GM21723 (cell line): ENCODE measurements around the gene KIDINS220.

Source experiments
- ATAC-seq: cut with Tn5 transposase; IDR thresholded peaks from one replicate; pipeline ENCODE4 v1.9.1; 2021; ENCODE audit warnings: mild to moderate bottlenecking, moderate library complexity; ENCODE audit not compliant: unreplicated experiment

The KIDINS220 gene

DNA sequence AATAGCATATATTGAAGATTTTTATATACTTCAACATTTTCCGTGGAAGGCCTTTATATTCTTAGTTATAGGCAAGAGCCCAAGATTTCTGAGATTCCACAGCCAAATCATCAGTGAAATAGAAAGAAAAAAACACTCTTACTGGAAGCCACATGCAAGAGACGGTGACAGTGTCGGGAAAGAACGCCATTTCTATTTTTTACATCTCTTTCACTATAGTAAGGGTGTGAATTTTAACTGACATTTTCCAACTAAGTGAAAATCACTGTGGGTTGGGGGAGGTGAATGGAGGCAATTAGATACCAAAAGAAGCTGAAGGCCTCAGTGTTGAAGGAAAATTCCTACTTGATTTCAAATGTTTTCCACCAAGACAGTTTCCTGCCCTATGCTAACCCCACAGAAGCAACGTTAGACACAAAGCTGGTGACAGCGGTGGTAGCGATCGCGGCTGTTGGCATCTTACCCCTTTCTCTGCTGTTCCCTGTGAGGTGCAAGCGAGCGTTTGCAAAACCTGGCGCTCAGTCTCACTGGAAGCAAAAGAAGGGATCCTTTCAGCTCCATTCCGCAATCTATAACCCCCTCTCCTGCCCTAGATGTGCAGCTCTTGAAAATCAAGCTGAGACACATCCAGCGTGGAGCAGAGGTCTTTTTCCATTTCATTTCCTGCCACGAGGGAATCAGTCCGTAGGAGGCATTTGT is 135.6 kb downstream of the KIDINS220 start:
- ATAC-seq, result no peak

DNA sequence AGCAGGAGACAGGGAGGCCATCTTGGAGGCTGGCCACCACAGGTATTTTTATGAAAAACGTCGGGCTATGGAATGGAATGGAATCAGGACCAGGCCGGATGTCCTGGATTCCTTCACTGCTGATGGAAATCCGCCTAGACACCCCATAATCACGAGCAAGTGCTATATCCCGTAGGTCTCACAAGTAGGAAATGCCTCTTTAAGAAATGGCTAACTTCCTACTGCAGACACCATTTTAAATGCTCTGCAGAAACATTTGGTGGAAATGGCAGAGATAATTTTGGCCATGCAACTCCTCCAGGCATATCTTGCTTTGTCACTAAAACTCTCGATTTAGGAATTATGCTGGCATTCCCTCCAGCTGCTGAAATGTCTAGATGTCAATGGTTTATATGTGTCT is 137.6 kb downstream of the KIDINS220 start:
- ATAC-seq, result no peak

DNA sequence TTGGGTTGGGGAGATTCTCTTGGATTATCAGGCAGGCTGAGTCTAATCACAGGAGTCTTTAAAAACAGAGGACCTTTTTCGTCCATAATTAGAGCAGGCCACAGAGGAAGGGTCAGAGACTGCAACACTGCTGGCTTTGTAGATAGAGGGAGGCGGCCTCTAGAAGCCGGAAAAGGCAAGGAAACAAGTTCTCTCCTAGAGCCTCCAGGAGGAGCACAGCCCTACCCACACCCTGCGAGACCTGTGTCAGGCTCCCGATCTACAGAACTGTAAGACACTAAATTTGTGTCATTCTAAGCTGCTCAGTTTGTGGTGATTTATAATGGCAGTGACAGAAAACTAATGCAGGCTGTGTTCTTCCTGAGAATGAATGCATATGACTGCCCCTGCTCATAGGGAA is 140.2 kb downstream of the KIDINS220 start:
- ATAC-seq, result no peak

DNA sequence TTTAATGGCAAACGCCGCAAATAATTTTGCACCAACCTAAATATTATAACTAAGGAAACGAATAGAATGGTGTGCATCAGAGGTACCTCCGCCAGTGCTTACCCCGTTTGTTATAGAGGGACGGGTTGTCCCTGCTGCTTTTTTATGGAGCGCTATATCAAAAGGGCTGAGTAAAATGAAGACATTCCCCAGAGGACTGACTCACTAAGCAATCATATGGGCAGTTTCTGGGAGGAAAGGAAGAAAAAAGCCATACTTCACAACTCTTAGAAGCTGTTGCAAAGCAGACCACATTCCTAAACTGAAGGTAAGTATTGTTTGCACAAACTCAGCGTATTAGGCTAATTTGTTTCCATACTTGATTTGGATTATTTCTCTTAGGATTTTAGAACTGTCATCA is 142.7 kb downstream of the KIDINS220 start:
- ATAC-seq, result no peak

DNA sequence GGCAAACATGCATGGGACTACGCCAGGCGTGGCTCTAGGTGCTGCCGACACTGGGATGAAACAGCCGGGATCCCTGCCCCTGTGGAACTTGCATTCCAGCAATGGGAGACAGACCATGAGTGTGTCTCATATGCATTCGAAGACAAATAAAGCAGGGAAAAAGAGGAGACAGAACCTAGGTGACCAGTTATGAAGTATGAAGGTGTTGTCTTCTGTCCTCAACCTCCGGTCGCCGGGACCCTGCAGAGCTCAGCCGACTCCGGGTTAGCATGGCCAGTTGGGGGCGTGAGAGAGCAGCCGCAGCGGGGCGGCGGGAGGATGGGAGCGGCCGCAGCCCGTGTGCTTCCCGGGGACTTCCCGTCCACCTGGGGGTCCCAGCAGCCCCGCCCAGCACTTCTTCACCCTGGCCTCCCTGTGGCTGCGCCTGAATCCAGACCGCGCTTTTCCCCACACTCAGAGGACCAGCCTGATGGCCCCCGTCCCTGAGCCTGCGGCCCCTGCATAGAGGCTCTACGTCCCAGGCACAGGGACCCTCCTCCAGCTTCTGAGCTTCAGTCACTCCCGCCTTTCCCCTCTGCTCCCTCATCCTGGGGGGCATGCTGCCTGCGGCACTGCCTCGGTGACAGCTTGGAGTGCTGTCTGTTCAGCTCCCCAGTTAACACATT is 144.1 kb downstream of the KIDINS220 start:
- ATAC-seq, result no peak

DNA sequence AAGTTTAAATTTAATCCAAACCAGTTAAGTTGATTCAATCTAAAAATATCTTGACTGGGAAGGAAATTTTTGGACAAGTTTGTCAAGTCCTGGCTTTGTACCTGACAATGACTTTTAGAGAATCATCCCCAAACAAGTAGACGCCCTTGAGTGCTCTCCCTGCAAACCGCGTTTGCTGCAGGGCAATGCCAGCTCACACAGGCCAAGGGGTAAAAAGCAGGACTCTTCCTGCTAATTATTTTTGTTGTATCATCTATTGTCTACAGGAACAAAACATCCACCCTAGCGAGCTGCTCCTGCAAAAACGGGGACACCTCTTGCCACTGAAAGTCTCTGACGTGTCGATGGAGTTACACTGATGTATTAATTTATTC is 144.6 kb downstream of the KIDINS220 start:
- no peak for ATAC-seq

DNA sequence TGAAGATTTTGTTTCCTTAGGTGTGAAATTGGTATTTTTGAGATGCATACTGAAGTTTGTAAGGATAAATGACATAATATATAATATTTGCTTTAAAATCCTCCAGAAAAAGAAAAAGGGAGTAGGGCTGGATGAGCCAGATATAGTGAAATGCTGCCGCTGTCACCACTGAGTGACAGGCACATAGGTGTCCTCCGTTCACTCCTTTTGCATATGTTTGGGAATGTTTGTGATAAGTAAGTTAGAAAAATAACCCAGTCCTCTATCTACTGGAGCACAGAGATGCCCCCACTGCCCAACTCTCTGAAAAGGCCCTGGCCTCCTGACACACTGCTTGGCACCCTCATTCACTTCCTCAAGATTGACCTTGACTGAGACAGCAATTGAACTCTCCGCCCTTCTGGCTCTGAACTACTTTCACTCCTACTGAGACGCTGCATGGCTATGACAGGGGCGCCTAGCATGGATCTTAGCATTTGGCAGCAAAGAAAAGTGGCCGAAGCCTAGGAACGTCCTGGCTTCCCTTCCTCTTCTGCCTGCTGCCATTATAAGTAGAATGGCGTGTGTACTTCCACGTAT is 145.5 kb downstream of the KIDINS220 start:
- no peak for ATAC-seq

DNA sequence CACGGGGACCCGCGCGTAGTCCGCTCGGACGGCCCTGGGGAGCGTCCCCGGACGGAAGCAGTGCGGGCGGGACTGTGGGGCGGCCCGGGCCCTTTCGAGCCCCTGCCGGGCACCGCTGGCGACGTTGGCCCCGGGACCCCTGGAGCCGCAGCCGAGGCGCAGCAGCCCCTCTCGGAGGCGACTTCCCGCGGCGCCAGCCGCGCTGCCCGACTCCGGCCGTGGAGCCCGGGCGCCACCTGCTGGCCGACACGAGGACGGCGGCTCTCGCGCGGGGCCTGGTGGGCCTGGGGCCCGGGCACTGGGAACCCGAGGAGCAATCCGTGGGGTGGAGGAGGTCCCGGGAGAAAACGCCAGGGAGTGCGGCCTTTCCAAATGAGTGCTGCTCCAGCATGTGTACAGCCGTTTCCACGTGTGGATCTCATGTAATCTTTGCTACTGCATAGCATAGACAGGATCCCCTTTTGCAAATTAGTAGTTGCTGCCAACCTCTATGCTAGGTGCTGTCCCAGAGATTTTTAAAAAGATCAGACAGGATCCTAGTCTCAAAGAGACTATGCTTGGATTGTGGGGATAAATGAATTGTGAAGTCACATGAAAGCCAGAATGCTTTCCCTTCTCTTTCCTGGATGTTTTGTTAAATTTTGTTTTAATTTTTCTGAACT is 151.6 kb downstream of the KIDINS220 start:
- ATAC-seq, result peak; percentile 31

DNA sequence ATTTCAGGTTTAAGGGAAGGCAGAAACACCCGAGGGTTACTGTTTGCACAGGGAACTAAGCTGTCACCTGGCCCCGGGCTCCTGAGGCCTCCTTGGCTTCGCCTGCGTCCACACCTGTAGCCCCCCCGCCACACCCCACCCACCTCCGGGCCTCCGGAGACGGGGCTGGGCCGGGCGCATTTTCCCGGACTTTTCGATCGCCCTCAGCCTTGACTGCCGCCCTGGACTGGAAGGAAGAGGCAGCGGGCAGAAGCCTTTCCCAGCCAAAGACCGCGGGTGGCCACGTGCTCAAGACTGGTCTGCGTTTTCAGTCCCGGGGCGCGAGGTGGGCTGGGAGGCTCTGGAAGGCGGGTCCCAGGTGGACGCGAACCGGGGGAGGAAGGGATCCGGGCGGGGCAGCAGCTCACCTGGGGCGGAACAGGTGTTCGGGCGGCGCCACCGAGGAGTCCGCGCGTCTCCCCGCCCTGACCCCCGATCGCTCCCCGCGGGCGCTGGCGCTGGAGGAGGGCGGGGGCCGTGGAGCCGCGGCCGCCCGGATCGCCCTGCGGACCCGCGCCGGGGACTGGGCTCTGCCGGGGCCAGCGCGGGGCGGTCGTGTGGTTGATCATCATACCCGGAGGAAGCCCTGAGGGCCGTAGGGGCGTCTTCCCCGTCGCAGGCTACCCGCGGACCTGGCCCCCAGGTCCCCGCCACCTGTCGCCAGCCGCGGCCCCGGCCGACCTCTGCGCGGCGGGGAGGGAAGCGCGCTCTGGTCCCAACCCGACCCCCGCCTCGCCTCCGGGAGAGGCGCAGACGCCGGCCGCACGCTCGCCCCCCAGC is 152.3 kb downstream of the KIDINS220 start:
- no peak for ATAC-seq

DNA sequence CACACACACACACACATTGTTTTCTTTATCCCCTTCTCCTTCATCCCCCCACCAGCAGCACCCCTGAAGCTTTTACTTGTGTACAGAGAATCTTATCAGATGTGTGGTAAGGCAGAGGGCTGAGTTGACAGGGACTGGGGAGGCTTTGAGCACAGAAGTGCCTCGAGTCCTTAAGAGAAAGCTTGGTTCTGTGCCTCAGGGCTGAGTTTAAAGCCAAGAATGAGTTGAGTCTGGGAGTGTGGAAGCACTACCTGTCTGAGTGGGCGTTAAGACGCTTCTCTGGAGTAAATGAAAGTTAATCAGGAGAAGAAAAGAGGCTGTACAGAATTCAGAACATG is 152.9 kb downstream of the KIDINS220 start:
- ATAC-seq, result no peak

DNA sequence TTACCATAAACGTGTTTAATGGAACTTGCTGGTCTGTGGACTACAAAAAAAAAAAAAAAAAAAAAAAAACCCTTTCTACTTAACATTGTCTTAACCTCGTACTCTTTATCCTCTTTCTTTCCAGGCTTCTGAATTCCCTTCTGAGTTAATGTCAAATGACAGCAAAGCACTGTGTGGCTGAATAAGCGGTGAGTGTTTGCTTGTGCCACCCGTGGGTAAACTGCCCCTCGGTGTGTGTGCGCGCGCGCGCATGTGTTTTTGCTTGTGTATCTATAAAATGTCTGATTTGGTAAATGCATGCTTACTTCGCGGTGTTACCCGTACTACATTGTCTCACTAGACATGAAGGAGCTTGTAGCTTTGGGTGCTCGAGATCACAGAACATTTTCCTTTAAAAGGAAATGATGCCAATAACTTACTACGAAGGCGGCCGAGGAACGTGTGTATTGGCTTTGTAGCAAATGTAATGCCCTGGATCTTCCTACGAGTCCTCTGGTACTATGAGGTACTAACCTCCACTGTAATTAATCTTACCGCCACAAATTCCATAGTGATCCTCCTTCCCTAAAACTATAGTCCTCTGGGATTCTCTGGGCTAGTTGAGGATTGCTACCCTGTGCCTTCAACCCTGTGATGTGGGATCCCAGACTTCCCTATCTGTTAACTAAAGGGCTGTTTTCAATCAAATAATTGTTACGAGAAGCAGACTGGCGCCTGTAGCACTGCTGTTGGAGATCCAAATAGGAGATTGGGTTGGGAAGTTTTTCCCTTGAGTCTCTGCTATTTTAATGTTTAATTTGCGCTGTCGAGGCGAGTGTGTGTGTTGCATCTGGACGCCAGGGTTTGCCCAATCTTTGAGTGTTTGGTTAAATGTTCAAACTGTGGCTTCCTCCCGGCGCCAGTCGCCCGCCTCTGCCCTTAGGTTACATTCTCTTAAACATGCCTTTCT is 154.4 kb downstream of the KIDINS220 start:
- ATAC-seq, result no peak

DNA sequence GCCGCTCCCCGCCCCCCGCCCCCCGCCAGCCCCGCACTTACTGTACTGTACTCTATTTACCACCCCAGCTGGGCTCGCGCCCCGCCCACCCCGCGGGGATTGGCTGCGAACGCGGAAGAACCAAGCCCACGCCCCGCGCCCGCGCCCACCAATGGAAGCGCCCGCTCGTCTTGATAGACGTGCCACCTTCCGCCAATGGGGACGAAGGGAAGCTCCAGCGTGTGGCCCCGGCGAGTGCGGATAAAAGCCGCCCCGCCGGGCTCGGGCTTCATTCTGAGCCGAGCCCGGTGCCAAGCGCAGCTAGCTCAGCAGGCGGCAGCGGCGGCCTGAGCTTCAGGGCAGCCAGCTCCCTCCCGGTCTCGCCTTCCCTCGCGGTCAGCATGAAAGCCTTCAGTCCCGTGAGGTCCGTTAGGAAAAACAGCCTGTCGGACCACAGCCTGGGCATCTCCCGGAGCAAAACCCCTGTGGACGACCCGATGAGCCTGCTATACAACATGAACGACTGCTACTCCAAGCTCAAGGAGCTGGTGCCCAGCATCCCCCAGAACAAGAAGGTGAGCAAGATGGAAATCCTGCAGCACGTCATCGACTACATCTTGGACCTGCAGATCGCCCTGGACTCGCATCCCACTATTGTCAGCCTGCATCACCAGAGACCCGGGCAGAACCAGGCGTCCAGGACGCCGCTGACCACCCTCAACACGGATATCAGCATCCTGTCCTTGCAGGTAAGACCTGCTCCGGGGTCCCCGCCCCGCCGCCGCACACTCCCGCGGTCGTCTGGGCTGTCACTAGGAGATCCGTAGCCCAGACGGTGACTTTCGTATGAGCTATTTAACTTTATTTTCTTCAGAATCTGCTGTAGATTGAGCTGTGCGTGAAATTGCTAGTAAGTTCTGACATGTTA is 155.4 kb downstream of the KIDINS220 start, which contains the start of gene ID2:
Gene ID2 (plus strand): TSS at position 271 of the 907 bp plus-strand sequence. CDS start 110 bp downstream, at position 381.
- ATAC-seq, result peak; percentile 63

DNA sequence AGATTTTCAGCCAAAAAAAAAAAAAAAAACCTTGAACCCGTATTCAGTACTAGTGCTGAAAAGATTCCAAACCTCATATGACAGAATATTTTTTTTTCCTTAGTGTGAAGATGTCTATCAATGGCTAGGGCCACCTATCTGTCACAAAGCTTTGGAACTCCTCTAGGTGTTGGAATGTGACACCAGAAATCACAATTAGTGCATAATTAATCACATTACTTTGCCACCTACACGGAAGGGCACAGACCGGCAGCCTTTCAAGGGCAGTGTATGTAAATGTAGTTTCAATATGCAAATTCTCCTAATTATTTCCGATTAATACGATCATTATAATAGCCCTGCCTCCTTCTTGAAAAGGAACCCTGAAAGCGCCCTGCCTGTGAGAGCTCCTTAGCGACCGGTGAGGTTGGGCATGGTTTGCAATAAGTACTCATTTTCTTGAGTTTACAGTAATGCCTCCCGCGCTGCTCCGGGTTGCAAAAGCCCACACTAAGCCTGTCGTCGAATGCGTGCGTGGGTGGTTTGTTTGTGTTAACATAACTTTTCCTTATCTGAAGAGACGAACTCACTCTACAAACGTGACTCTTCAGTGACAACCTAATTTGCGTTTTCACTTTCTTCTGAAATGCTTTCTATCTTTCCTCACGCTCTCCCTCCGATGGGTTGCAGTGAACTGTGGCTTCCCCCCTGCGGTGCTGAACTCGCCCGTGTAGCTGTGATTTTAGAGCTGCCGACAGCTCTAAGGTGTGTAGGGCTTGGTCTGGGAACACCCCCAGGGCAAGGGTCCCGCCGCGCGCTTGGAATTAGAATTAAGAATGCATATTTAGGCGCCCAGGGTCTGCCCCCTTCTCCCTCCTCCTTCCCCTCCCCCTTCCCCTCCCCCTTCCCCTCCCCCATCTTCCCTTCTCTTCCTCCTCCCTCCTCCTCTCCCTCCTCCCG is 156.3 kb downstream of the KIDINS220 start:
- no peak for ATAC-seq

DNA sequence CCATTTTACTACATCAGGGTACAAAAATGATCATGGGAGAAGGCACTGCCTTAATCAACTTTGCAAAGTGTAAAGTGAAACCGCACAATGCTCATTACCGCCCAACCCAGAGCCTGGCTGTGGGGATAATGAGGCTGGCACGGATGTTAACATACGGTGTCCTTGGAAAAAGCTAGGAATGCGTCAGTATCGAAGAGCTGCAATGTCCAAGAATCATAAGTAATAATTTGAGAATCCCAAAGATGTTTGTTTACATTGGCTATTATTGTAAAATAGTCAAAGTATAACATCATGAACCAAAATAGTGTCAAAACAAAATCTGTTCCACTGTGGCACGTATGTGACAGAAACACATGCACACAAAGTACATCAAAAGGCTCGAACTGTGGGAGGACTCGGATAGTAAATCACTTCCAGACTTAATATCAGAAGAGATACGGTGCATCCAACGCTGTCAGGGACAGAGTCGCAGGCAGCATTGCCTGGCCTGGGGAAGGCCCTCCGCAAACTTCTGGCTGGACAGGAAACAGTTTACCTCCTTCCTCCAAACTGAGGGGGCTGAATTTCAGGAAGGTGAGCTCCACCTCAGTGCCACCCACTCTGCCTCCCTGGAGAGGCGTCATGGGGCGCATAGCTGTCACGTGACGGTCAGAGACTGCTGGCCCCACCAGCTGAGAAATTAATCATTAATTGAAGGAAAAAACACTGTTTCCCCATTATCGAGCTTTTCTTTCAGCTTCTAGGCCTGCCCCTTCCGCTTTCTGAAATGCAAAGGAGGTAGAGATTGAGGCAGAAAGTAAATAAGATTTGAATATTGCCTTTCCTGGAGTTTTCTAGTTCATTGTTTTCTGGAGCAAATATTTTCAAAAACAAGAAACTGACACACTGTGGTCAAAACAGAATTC is 157.3 kb downstream of the KIDINS220 start:
- ATAC-seq, result no peak

DNA sequence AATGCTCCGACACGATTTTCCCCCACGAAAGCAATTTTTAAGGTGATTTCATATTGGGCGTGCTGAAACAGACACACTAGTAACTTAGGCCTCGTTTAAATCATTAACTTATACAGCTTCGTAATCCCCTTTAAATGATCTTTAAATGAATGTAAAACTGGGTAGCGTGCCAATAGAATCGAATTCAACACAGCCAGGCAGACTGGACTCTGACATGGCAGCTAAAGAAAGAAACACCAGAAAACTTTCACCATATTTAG is 157.9 kb downstream of the KIDINS220 start:
- no peak for ATAC-seq
